Progenitor cell of endocrine pancreas (in vitro differentiated cells): Measurements from ENCODE around the gene TMPRSS6. TPM values are rescaled to one million over a fixed set of nuclear protein-coding genes. Genes with fewer than 3 reads are reported as not detected.

Experiments used
- DNase-seq: peaks from one replicate; pipeline ENCODE4 v3.0.0; 2021; ENCODE audit warnings: low spot score; ENCODE audit not compliant: unreplicated experiment
- H3K27ac Mint-ChIP-seq: 2 replicates; pipeline ENCODE4 v1.8.0; 2021; ENCODE audit warnings: mild to moderate bottlenecking, moderate library complexity, mixed read lengths
- H3K27me3 Mint-ChIP-seq: 2 replicates; pipeline ENCODE4 v1.8.0; 2021; ENCODE audit warnings: mixed read lengths
- H3K36me3 Mint-ChIP-seq: 2 replicates; pipeline ENCODE4 v1.8.0; 2022; ENCODE audit warnings: mixed read lengths; ENCODE audit not compliant: insufficient read depth
- H3K4me1 Mint-ChIP-seq: 2 replicates; pipeline ENCODE4 v1.8.0; 2021; ENCODE audit warnings: low read depth, mixed read lengths
- H3K4me3 Mint-ChIP-seq: 2 replicates; pipeline ENCODE4 v1.8.0; 2021; ENCODE audit warnings: low read depth, mild to moderate bottlenecking, moderate library complexity, mixed read lengths
- H3K9me3 Mint-ChIP-seq: 2 replicates; pipeline ENCODE4 v1.8.0; 2021; ENCODE audit warnings: low read depth, mixed read lengths
- CTCF ChIP-seq: fragments of 200-600 bp; sonication (generic); IDR thresholded peaks from one replicate; pipeline ENCODE4 v1.5.0; 2021; ENCODE audit warnings: antibody characterized with exemption, mild to moderate bottlenecking; ENCODE audit not compliant: unreplicated experiment
- total RNA-seq: library from RNA; stranded (reverse); gene quantifications from 2 replicates; pipeline ENCODE4 v1.2.1, GENCODE V29; 2021

TMPRSS6 gene
- total RNA-seq, 1 donor from 2014 or later: 12.6 TPM

GRCh38 chr22:37021041-37021440 is 88.5 kb downstream of the TMPRSS6 start:
- TF ChIP-seq CTCF: no peak
- peak overlapping the region; percentile 24 for H3K4me3 Mint-ChIP-seq
- H3K36me3 Mint-ChIP-seq: peaks cover 14% of the 10 kb centered on the region
- no peaks in the 10 kb centered on the region for H3K27me3 Mint-ChIP-seq
- H3K27ac Mint-ChIP-seq: no peak overlapping the region
- H3K9me3 Mint-ChIP-seq: no peaks in the 10 kb centered on the region
- H3K4me1 Mint-ChIP-seq: peaks cover 29% of the 10 kb centered on the region
- DNase-seq: no peak

GRCh38 chr22:37020192-37020479 is 89.4 kb downstream of the TMPRSS6 start:
- no peak for DNase-seq
- H3K4me3 Mint-ChIP-seq: peak overlapping the region; percentile 95
- no peaks in the 10 kb centered on the region for H3K9me3 Mint-ChIP-seq
- no peaks in the 10 kb centered on the region for H3K27me3 Mint-ChIP-seq
- peak overlapping the region; percentile 97 for H3K27ac Mint-ChIP-seq
- peak; percentile 5 for TF ChIP-seq CTCF
- peaks cover 14% of the 10 kb centered on the region for H3K36me3 Mint-ChIP-seq
- H3K4me1 Mint-ChIP-seq: peaks cover 34% of the 10 kb centered on the region

GRCh38 chr22:37019309-37020191 is 90.0 kb downstream of the TMPRSS6 start, which contains the start of the genes MPST and TST:
MPST (plus strand) TSS chr22:37019742; CDS start chr22:37019837, 95 bp downstream.
TST (minus strand) TSS chr22:37019447; CDS start chr22:37018732, 715 bp downstream.
- no peaks in the 10 kb centered on the region for H3K9me3 Mint-ChIP-seq
- peak; percentile 62 for DNase-seq
- peak within 1 kb of the TSS; percentile 95 for H3K4me3 Mint-ChIP-seq
- H3K27me3 Mint-ChIP-seq: no peaks in the 10 kb centered on the region
- TF ChIP-seq CTCF: peak; percentile 30
- H3K4me1 Mint-ChIP-seq: peaks cover 34% of the 10 kb centered on the region
- H3K27ac Mint-ChIP-seq: peak within 1 kb of the TSS; percentile 97
- peaks cover 9% of the 10 kb centered on the region for H3K36me3 Mint-ChIP-seq

GRCh38 chr22:37018815-37019308 is 90.7 kb downstream of the TMPRSS6 start:
- no peak for DNase-seq
- peaks cover 9% of the 10 kb centered on the region for H3K36me3 Mint-ChIP-seq
- no peaks in the 10 kb centered on the region for H3K9me3 Mint-ChIP-seq
- peak overlapping the region; percentile 91 for H3K4me3 Mint-ChIP-seq
- H3K27me3 Mint-ChIP-seq: no peaks in the 10 kb centered on the region
- peak overlapping the region; percentile 96 for H3K27ac Mint-ChIP-seq
- H3K4me1 Mint-ChIP-seq: peaks cover 34% of the 10 kb centered on the region
- TF ChIP-seq CTCF: no peak

DNA sequence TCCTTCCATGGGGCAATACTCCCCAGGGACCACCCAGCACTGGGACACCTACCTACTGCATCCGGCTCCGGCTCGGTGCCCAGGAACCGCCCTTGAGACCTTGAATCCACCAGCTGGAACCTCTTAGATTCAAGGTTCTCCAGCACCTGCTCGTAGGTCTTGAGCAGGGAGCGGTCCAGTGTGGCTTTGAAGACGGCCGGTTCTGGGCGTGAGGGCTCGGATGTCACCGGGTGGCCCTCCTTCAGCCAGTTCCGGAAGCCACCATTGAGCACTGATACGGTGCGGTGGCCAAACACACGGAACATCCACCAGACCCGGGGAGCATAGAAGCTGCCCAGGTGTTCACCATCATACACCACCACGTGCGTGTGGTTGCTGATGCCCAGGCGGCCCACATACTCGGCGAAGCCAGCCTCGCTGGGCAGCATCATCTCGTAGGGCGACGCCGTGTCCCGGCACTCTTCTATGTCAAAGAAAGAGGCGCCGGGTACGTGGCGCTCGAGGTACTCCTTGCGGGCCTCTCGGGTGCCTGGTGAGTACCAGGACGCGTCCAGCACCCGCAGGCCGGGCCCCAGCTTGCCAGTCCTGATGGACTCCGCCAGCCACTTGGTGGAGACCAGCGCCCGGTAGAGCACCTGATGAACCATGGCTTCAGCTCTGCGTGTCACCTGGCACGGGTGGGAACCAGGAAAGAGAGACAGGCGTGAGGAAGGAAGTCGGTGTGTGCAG is 91.3 kb downstream of the TMPRSS6 start:
- H3K27ac Mint-ChIP-seq: peak overlapping the region; percentile 96
- TF ChIP-seq CTCF: no peak
- peaks cover 30% of the 10 kb centered on the region for H3K4me1 Mint-ChIP-seq
- no peak for DNase-seq
- H3K9me3 Mint-ChIP-seq: no peaks in the 10 kb centered on the region
- peaks cover 5% of the 10 kb centered on the region for H3K36me3 Mint-ChIP-seq
- peak overlapping the region; percentile 91 for H3K4me3 Mint-ChIP-seq
- no peaks in the 10 kb centered on the region for H3K27me3 Mint-ChIP-seq
